HTERT RPE-1 (cell line): ENCODE data around the gene NGEF.

Experiments
- in situ Hi-C: fragments of 300-500 bp; cut with MboI; formaldehyde crosslinking; loops from 4 replicates; pipeline ENCODE4 v1.14.3; 2020; ENCODE audit warnings: low sequenced_read_pairs

The NGEF gene

DNA sequence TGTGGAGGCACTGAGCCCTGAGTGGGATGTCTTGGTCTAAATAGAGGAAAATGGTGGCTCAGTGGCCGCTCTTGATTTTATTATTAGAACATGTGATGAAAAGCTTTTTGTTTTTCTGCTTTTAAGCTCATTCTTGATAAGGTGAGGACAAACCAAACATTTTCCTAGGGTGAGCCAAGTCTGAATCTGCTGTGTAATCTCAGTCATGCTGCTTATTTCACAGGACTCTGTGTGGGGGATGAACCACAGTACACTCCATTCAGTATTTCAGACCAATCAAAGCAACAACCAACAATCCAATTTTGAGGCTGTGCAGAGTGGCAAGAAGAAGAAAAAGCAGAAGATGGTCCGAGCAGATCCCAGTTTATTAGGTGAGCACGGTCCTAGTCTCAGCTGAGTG is 163.0 kb downstream of the NGEF start:
- in situ Hi-C loops = no loop called here

DNA sequence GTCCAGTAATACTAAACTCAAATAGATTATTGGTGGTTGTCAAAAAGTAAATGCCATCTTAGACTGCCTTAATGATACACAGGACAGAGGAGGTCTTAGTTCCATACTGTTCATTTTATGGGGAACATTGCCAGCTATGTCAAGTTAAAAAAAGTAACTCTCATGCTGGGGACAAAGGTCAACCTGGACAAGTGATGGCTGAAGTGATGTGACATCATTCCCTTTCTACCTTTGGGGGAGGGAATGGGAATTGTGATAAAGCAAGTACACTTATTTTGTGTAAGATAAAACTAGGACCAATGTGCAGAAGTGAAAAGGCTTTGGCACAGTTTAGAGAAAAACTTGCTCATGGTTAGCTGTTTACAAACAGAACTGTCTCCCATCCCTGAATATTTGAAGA is 167.0 kb downstream of the NGEF start:
- in situ Hi-C loops = no loop called here

DNA sequence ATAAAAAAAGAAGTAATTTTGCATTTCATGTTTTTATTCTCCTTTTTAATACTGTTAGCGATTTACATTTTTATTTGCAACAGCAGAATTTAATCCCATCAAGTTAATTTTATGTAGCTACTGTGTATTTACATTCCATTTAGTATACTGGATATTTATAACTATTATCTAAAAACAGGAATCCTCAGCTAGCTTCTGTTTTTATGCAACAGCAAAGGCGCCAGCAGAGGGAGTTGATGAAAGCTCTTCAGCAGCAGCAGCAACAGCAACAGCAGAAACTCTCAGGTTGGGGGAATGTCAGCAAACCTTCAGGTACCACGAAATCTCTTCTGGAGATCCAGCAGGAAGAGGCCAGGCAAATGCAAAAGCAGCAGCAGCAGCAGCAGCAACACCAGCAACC is 169.2 kb downstream of the NGEF start:
- in situ Hi-C loops = no loop called here

DNA sequence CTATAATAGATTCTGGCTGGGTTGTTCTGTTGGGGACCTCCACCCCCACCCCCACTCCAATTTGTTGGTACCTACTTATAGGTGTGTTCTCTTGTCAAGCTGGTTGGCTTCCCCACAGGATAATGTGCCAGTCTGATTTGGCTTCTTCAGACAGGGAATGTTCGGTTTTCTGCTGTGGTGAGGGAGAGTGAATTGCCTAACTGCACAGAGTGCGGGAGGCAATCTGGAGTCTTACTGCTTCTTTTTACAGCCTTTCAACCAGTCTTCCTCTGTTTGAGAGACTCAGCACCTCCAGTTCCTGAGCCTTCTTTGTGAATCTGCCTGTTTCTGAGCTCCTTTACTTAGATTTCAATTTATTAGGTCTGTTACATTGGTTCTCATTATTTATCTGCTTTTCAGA is 170.4 kb downstream of the NGEF start:
- in situ Hi-C loops = no loop called here

DNA sequence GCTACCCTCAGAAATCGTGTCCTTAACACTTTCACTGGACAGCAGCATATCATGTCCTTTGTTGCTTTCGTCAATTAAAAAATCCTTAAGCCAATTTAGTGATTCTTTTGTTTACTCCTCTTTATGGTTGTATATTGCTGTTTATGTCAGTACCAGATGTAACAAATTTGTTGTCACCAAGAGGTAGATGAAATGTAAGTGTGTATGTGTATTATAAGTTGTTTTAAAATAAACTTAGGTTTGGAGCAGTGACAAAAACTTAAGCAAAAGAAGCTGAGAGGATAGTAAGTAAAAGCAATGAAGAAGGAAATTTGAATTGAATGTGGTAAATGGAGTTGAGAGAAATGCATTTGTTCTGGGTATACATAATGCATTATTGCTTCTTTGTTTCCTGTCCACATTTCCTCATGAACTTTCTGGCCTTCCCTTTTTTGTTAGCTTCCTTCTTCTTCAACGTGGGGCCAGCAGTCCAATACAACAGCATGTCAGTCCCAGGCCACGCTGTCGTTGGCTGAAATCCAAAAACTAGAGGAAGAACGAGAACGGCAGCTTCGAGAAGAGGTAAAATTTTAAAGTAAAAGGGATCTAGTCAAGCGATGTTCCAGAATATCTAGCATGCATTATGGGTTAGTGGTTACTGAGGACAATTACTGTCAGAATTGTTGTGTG is 173.5 kb downstream of the NGEF start:
- in situ Hi-C loops = no loop called here

DNA sequence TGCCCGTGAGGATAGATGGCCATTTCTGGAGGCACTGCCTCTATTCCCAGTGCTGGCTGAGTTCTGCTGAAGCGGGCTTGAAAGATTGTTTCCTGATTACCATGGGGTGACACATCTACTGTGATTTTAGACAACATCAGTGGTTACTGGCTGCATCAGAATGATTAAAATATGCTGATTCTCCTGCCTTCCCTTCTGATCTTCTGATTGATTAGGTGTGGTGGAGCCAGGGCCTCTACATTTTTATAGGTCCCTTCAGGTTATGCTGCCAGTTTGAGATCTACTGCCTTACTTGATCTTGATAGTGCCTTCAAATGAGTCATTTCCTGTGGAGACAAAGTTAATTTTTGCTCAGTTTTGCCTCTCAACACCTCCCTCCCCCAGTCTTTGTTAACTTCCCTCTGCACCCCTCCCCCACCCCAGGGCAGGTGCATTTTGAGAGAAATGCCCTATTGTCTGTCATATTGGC is 174.6 kb downstream of the NGEF start:
- in situ Hi-C loops = no loop called here

DNA sequence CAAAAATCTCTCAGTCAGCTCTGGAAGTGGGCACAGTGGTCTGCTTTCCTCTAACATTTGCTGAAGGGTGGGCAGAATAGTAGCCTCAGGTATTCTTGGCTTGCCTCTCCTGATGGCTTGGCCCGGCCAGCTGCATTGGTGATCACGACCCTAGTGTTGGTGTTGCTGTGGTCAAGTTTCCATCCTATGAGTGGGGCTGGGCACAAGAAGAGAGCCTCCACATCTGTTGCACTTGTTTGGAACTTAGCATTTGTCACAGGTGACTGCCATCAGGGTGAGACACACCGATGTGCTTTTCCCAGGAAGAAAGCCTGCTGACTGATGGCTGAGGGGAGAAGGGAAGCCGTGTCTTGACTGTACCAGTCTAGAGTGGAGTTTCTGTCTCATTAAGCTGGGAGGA is 176.1 kb downstream of the NGEF start:
- in situ Hi-C loops = no loop called here

DNA sequence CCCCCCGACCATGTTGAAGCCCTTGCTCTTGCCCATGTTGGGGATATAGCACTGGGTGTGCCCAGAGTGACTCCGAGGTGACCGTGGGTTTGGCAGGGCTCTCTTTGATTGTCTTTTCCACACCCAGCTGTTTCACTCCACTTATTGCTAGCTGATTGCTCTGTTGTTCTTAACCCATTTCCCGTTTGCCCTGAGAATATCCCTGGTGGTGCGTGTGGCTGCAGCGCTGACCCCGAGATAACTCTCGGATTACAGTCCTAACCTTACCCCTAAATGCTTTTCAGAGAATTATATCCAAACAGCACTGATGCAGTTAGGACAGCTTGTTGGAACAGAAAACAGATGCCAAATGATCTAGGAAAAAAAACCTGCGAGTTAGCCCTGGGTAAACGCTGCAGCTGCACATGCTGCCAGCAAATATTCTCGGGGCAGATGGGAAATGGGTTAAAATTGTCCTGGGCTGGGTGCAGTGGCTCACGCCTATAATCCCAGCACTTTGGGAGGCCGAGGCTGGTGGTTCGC is 177.3 kb downstream of the NGEF start:
- in situ Hi-C loops = no loop called here

DNA sequence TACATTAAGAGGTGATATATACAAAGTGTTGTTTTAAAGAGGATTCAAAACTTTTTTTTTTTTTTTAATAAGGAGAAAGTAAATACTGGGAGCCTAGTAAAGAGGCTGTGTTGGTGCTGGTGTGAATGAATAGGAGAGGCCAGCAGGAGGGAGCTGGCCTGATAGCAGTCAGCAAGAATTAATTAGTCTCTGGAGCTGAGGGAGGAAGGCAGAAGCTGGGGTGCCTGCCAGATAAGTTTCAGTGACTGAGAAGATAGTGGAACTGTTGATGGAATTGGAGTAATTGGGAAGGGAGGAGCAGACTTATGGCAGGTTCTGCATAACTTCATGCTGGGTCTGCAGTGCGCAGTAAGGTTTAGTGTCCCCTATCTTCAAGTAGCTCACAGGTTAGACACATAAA is 179.2 kb downstream of the NGEF start:
- in situ Hi-C loops = no loop called here

DNA sequence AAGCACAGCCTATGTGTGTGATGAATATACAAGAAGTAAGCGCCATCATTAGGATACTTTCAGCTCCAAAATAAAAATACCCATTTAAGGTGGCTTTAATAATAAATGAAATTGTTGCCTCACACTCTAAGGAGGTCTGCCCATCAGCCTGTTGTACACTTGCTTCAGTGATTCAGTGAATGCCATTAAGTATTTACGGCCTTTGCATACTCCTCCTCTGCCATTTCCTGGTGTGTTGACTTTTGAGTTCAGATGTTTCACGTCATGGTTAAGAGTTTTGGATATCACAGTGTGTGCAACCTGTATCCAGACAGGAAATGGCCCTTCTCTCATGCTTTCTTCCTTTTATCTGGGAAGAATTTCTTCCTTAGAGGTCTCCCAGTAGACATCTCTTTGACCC is 181.6 kb downstream of the NGEF start:
- in situ Hi-C loops = no loop called here

DNA sequence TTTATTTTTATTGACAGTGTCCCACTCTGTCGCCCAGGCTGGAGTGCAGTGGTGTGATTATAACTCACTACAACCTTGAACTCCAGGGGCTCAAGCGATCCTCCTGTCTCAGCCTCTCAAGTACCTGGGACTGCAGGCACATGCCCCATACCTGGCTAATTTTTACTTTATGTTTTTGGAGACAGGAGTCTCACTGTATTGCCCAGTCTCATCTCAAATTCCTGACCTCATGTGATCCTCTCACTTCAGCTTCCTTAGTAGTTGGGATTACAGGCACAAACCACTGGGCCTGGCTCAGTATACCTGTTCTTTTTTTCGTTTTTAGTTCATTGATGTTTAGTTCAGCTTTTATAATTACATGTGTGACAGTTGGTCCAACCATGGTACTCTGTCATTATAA is 183.1 kb downstream of the NGEF start:
- in situ Hi-C loops = no loop called here
